GM18502 (cell line): Measurements from ENCODE around the gene MBD3L5.
A peak's percentile ranks its signal among the peaks of the same experiment; 100 is the strongest.
"Not testable (repeated sequence)": the region's sequence is repeated elsewhere in the genome, so short reads cannot be mapped to it uniquely, and the experiment has no call there.

ENCODE experiments used
- ATAC-seq: cut with Tn5 transposase; IDR thresholded peaks from one replicate; pipeline ENCODE4 v1.9.1; 2021; ENCODE audit warnings: mild to moderate bottlenecking; ENCODE audit not compliant: unreplicated experiment, poor library complexity

MBD3L5 gene

DNA sequence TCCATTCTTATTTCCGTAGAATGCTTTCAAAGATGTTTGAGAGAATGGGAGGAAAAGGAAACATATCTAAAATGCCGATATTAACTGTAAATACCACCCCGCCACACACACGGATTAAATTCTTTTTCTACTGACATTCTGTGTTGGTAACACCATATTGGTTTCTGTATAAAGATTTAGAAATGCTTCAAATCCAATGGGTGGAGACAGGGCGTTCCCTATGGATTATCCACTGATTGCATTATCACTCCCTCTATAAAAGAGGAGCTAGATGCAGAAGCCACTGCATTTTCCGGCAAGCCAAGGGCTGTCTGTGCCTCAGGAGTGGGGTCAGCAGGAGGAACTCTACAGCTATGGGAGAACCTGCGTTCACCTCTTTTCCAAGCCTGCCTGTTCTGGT, 18.6 kb downstream of the MBD3L5 start, which contains the start of gene MBD3L2:
Gene MBD3L2, plus strand, starts transcription at position 301 of the 400 bp plus-strand sequence. Its CDS starts 53 bp downstream, at position 354.
- ATAC-seq: not testable (repeated sequence)

GRCh38 chr19:7051421-7051820, 21.0 kb downstream of the MBD3L5 start:
- not testable (repeated sequence) for ATAC-seq

DNA sequence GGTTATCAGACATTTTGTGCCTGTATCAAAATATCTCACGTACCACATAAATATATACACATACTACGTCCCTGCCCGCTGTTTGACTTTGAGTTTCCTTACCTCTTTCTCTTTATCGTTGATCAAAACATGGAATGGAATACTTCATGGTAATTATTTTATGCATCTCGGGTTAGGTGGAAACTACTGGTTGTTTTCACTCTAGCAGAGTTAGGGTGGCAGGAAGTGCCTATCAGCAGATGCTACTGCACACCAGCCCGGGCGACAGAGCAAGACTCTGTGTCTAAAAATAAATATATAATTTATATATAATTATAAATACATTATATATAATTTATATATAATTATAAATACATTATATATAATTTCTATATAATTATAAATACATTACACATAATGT, 22.5 kb downstream of the MBD3L5 start:
- ATAC-seq: not testable (repeated sequence)

- ATAC-seq: not testable (repeated sequence)
These were observed 24.4 kb downstream of the MBD3L5 start for GRCh38 chr19:7054635-7055368.

GRCh38 chr19:7055679-7056078, 25.3 kb downstream of the MBD3L5 start:
- ATAC-seq: not testable (repeated sequence)

GRCh38 chr19:7056371-7056770, 26.0 kb downstream of the MBD3L5 start:
- ATAC-seq: not testable (repeated sequence)

GRCh38 chr19:7058576-7058975, 28.2 kb downstream of the MBD3L5 start, which contains the start of gene MBD3L3:
MBD3L3 (minus strand) TSS chr19:7058676; CDS start chr19:7058605, 71 bp downstream.
- ATAC-seq: not testable (repeated sequence)

- ATAC-seq: not testable (repeated sequence)
These were observed 29.6 kb downstream of the MBD3L5 start for GRCh38 chr19:7059977-7060376.

DNA sequence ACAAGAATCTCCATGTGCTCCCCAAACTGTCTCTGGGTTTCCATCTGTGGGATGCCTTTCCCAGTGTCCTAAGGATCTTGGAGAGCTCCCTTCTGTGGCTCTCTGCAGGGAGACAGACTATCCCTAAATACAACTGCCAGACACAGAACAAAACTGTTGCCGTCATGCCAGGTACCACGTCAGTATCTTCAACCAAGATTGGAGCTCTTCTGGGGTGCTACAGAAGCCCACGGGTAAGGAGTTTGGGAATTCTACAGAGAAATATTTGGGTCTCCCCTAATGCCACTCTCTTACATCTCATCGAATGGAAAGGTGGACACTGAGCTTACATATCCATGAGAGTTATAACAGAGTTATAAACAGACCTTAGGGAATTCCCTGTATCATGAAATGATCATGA, 33.0 kb downstream of the MBD3L5 start:
- ATAC-seq: no peak

DNA sequence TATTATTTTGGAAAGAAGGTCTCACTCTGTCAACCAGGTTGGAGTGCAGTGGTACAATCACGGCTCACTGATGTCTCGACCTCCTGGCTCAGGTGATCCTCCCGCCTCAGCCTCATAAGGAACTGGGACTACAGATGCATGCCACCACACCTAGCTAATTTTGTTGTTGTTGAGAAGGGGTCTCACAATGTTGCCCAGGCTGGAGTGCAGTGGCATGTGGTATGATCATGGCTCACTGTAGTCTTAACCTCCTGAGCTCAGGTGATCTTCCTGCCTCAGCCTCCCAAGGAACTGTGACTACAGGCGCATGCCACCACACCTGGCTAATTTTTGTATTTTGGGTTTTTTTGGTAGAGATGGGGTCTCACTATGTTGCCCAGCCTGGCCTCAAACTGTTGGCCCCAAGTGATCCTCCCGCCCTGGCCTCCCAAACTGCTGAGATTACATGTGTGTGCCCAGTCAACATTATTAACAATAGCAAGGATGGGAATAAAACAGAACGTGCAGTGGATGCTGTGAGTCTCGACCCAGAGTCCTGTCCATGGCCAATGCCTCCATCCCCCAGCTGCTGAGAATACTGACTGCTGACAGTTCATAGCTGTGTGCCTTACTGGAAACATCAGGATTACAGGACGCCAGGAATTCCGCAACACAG, 33.5 kb downstream of the MBD3L5 start:
- no peak for ATAC-seq

GRCh38 chr19:7067122-7067521, 36.7 kb downstream of the MBD3L5 start:
- not testable (repeated sequence) for ATAC-seq

- ATAC-seq: no peak
These were observed 37.3 kb downstream of the MBD3L5 start for GRCh38 chr19:7067716-7068115.

DNA sequence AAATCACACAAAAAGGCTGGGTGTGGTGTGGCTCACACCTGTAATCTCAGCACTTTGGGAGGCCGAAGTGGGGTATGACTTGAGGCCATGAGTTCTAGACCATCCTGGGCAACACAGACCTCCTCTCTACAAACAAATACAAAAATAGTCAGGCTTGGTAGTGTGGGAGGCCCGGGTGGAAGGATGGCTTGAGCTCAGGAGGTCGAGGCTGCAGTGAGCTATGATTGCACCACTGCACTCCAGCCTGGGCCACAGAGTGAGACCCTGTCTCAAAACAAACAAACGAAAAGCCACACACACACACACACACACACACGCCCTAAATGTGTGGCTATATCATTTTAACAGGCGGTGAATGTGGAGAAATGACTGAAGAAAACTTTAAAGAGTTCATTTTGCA, 38.2 kb downstream of the MBD3L5 start:
- no peak for ATAC-seq

- peak; percentile 96 for ATAC-seq
These were observed 38.9 kb downstream of the MBD3L5 start, which contains the start of gene ZNF557 for GRCh38 chr19:7069042-7069903. ZNF557 (plus strand) TSS chr19:7069703; CDS start chr19:7075075, 5,372 bp downstream.

- ATAC-seq: no peak
These were observed 39.5 kb downstream of the MBD3L5 start for GRCh38 chr19:7069904-7070226.

DNA sequence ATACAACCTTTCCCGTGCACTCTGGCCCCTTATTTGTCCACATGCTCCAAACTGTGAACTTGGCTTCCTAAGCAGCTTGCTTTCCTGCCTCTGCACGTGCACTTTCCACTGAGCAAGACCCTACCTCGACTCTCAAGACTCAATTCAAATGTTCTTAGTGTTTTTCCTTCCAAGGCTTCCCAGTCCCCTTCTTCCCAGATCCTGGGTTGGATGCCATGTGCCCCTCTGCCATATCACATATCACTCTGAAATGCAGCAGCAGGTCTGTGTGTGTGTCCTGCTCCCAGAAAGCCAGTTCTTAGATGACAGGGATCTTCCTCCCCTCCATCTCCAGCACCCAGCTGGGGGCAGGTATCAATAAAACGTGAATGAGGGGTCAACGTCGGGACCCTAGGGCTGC, 42.2 kb downstream of the MBD3L5 start:
- no peak for ATAC-seq

DNA sequence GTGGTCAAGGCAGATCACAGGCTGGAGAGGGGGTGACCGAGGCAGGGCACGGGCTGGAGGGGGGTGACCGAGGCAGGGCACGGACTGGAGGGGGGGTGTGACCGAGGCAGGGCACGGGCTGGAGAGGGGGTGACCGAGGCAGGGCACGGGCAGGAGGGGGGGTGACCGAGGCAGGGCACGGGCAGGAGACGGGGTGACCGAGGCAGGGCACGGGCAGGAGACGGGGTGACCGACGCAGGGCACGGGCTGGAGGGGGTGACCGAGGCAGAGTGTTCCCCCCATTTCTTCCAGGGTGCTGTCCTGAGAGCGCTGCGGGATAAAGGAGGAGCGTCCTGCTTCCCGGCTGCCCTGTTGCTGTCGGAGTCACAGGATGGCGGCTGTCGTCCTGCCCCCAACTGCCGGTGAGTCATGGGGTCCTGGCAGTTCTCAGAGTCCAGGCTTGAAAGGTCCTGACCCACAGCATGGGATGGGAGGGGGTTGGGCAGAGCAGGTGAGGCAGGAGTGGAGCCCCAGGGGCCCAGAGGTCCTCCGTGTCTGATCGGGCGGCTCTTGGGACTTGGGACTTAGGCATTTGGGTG, 44.4 kb downstream of the MBD3L5 start:
- ATAC-seq: no peak

DNA sequence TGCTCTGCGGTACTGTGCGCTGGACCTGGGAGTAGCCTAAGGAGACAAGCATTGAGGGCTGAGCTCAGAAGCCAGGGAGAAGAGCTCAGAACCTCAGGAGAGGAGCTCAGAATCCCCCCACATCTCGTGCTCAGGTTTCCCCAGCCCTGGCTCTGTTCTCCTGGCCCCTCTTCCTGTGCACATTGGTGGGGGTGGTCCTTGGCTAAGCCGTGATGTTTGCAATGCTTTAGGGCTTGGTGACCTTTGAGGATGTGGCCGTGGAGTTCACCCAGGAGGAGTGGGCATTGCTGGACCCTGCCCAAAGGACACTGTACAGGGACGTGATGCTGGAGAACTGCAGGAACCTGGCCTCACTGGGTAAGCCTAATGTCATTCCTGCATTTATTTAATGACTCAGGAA, 45.8 kb downstream of the MBD3L5 start:
- no peak for ATAC-seq

DNA sequence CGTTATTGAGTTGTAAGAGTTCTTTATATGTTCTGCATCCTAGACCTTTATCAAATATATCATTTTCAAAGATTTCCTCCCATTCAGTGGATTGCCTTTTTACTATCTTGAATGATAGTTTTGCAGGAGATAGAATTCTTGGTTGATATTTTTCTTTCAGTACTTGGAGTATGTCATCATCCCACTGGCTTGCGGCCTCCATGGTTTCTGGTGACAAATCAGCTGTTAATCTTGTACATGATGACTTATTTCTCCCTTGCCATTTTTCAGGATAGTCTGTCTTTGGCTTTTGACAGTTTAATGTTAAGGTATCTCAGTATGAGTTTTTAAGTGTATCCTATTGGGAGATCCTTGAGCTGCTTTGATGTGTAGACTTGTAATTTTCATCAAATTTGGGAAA, 47.6 kb downstream of the MBD3L5 start:
- no peak for ATAC-seq
